ENCODE data around the gene GGPS1.
"Not testable (repeated sequence)": the region's sequence is repeated elsewhere in the genome, so short reads cannot be mapped to it uniquely, and the experiment has no call there.

Gene GGPS1

DNA sequence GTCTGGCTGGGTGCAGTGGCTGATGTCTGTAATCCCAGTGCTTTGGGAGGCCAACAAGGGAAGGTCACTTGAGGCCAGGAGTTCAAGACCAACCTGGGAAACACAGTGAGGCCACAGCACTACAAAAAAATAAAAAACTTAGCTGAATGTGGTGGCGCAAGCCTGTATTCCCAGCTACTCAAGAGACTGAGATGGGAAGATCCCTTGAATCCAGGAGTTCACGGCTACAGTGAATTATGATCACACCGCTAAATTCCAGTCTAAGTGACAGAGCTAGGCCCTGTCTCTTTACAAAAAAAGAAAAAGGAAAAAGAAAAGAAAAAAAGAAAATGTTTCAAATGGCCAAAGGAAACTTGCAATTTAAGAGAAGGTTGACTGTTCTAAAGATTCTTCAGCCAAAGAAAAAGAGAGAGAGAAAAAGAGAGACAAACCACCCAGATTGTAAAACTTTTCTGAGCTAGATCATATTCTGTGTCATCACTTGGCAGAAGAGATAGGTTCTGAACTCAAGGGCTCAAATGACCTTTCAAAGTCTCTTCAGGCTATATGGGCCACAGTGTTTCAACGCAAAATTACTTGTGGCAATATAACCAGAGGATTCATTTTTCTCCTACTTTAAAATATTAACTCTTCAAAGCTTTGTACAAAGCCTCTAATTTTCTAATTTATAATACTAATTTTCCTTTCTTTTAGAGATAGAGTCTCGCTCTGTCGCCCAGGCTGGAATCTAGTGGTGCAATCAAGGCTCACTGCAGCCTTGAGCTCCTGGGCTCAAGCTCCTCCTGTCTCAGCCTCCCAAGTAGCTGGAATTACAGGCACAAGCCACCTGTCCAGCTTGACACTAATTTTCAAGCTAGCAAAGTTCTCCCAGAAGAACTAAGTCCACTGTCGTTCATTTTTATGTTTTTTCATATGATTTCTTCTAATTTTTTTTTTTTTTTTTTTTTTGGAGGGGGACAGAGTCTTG lies 20.9 kb upstream of the GGPS1 start:
- DNase-seq = no peak

DNA sequence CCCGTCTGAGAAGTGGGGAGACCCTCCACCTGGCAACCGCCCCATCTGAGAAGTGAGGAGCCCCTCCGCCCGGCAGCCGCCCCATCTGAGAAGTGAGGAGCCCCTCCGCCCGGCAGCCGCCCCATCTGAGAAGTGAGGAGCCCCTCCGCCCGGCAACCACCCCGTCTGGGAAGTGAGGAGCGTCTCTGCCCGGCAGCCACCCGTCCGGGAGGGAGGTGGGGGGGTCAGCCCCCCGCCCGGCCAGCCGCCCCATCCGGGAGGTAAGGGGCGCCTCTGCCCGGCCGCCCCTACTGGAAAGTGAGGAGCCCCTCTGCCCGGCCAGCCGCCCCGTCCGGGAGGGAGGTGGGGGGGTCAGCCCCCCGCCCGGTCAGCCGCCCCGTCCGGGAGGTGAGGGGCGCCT lies 19.2 kb upstream of the GGPS1 start:
- DNase-seq = not testable (repeated sequence)

DNA sequence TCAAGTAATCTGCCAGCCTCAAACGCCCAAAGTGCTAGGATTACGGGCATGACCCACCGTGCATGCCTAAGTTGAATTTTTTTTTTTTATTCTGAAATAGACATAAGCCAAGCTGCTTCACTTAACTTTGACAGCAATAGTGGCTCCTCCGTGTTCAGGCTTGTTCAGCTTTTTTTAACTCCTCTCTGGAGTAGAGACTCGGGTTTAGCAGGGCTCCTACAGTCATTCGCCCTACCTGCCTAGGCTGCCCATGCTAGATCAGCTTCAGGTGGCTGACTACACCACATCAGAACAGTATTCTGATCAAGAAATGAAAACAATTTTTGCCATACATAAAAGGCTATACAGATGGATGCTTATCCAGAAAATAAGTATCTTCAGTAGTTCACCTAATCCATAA lies 15.1 kb upstream of the GGPS1 start:
- no peak for DNase-seq

DNA sequence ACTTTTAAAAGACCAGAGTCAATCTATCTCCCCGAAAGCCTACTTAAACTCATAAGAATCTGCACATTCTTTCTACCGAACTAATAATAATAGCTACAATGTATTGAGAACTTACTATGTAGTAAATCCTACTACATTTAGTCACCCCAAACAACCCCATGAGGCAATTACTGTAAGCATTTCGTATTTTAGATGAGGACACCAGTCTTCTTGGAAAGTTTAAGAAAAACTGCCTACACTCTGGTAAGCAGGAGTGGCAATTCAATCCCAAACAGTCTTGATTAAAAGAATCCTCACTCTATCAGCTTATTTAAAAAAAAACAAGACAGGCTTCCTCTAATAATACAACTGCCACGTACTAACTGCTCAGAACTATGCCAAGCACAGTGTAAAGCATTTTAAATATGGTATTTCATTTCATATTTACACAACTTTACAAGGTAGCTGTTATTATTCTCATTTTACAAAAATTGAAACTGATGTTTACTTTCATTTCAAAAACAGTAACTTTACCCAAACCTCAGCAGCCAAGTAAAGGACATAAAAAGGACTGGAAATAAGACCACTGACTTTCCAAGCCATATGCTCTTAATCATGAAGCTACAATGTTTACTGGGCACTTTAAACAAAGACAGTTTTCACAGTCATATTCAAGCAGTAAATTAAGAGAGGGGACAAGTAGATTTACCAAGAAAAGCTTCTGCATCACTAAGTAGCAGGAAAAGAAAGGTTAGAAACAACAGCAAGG lies 14.3 kb upstream of the GGPS1 start:
- no peak for DNase-seq

DNA sequence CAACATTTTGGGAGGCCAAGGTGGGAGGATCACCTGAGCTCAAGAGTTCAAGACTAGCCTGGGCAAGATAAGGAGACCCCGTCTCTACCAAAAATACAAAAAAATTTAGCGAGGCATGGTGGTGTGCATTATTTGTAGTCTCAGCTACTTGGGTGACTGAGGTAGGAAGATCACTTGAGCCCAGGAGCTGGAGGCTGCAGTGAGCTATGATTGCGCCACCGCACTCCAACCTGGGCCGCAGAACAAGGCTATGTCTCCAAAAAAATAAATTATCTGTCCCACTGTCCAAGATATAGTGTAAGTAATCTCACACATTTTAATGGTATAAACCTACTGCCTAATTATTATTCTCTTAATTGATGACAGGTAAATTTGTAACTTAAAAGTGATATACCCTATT lies 13.2 kb upstream of the GGPS1 start:
- DNase-seq = no peak

DNA sequence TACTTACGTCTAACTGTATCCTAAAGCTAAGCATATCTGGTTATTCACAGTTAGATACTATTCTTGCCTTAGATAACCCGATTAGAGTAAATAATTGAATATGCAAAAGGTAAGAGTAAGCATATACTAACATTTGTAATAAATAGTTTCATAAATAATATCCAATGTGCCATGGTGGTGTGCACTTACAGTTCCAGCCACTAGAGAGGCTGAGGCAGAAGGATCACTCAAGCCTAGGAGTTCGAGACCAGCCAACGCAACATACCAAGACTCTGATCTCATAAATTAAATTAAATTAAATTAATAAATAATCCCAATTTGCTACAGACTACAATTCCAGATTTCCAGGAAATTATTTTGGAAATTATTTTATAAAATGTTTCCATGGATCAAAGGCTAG lies 12.6 kb upstream of the GGPS1 start:
- no peak for DNase-seq

DNA sequence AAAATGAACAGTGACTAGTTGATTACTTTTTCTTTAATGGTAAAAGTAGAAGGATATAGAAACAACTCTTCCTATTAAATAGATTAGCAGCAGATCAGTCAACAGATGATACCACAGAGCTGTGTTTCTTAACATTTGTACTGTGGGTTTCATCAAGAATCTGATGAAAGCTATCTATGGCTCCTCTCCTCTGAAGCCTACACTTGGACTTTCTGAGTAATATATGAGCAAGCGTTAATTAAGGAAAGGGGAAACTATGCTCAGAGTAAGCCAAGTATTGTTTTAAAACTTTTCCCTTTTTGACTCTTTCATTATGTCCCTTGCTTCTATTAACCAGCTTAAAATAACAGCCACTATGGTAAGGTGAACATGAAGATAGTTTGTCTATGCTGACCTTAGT lies 11.2 kb upstream of the GGPS1 start:
- no peak for DNase-seq

DNA sequence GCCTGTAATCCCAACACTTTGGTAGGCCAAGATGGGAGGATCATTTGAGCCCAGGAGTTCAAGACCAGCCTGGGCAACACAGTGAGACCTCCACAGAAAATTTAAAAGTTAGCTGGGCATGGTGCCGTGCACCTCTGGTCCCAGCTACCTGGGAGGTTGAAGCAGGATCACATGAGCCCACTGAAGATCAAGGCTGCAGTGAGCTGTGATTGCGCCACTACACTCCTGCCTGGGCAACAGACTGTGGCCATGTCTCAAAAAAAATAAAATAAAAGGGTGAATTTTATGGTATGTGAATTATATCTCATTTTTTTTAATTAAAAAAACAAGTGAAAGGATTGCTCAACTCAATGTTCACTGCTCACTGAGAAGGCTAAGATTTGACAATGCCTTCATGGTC lies 9.1 kb upstream of the GGPS1 start:
- no peak for DNase-seq

DNA sequence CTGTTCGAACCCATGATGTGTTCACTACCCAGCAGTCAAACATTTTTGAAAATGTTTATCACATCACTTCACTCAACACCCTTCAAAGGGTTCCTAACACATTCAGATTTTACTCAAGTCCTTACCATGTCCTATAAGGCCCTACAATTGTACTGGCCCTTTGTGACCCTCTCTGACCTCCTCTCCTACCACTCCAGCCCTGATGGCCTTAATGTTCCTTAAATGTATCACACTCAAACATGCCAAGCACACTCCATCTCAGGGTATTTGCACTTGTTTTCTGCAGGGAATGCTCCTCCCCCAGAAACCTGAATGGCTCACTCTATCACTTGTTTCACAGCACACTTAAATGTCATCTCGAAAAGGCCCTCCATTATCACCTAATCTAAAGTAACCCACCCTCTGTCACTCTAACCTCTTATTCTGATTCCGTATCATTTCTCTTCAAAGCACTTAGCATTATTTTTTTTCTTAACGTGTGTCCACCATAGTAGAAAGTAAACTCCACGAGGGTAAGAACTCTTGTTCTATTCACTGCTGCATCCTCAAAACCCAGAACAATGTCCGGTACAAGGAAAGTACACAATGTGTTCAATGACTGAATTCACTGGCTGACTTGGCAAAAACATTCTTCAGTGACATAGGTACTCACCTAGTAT lies 7.7 kb upstream of the GGPS1 start:
- no peak for DNase-seq

DNA sequence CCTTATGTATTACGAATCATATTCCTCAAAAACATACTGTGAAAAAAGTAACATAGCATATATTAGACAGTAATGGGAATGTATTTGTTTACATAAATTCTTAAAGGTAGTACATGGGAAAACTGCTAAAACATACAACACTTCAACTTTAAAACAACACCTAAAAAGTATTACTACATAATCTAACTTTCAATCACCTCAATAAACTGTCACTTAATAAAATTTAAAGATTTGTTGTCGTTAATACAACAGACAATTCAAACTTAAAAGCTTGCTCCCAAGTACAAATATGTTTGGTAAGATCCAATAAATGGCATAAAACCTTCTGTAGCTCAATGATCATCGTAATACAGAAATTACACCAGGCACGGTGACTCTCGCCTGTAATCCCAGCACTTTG lies 4.1 kb upstream of the GGPS1 start:
- no peak for DNase-seq

DNA sequence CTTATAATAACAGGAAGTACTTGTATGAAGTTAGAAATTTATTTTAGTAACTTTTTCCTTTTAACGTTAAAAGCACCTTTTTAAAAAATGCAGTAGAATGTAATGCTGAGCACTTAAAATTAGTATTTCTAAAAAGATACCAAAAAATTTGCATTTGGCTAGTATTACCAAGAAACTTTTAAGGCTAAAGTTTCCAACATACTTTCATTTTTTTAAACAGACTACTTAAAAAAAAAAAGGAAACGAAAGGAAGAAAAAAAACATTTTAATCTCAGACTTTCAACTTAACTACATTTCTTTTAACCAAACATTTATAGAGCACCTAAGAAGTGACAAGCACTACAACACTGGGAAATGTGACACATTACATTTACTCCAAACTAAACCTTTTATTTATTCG lies 3.2 kb upstream of the GGPS1 start:
- no peak for DNase-seq

DNA sequence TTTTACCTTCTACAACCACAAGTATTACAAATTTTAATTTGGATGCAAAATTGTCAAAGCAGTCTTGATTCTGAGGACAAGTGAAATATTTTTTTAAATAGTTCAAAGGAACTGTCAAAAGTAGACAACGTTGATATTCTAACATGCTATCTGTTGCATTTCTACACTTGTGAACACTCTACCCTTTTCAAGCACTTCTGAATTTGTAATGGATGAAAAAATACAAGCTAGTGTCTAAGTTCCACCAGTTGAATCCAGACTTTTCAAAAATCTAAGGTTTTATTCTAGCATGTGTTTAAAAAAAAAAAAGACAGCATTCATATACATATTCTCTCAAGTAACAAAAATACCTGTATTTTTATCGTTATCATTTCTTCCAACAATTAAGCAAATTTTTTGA lies 2.5 kb upstream of the GGPS1 start:
- no peak for DNase-seq

DNA sequence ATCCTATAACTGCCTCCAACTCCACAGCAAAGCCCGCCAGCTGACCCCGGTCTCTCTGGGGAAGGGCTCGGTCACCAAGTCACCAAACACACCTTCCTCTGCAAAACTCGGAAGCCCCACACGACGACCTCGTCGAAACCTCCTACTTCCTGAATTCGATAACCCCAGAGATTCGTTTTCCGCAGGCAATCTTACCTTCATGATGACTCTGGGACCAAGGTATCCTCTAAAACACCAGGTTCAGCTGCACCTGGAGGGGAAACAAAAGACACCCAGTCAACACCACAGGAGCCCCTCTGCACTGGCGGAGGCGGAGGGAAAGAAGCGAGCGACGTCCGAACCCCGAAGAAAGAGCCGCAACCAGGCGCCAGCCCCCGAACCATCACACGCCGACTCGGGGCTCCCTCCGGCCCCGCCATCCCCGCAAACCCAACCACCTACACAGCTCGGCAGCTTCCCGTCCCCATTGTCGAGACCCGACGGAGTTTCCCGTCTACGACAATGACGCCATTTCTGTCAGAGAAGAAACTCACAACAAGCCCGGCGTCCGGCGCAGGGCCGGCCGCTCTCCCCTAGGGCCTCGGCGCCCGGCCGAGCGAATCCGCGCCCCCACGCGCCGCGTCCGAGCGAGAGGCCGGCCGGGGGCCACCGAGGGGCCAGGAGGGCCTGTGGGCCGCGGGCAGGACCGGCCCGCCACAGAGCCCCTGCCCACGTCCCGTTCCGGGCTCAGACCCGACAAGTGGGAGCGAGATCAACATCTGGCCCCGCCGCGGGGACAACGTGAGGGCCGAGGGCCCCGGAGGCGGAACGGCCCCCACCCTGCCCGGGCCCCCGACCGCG lies 1.4 kb upstream of the GGPS1 start:
- DNase-seq = peak; percentile 45

DNA sequence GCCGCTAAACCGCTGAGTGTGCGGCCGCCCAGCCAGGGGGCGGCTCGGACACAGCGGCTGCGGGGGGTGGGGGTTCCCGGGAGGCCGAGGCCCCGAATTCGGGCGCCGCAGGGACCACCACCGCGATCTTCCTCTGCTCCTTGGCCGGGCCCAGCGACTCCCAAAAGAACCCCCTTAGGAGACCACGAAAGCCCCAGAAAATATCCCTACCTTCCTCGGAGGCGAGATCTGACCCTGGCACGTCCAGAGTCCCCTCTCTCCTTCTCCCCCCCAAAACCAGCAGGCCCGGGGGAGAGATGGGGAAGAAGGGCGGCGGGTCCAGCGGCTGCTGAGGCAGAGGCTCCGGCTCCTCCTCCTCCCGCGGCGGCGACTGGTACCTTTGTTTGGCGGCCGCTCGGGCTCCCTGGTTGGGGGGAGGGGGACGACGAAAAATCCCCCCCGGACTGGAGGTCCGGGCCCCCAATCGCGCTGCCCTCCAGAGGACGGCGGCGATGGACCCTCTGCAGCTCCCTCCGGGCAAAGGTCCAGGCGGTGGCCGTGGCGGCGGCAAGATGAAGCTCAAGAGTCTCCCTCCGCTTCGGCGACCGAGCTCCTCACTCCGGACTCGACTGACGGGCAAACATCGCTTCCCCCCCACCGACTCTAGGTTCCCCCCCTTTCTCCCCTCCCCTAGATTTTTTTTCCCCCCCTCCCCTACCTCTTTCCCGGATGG lies 655 bp upstream of the GGPS1 start, which contains the start of gene ARID4B:
Gene ARID4B, minus strand, starts transcription at position 621 of the 712 bp plus-strand sequence. CDS start 1,260 bp downstream, outside the sequence.
- peak; percentile 89 for DNase-seq

DNA sequence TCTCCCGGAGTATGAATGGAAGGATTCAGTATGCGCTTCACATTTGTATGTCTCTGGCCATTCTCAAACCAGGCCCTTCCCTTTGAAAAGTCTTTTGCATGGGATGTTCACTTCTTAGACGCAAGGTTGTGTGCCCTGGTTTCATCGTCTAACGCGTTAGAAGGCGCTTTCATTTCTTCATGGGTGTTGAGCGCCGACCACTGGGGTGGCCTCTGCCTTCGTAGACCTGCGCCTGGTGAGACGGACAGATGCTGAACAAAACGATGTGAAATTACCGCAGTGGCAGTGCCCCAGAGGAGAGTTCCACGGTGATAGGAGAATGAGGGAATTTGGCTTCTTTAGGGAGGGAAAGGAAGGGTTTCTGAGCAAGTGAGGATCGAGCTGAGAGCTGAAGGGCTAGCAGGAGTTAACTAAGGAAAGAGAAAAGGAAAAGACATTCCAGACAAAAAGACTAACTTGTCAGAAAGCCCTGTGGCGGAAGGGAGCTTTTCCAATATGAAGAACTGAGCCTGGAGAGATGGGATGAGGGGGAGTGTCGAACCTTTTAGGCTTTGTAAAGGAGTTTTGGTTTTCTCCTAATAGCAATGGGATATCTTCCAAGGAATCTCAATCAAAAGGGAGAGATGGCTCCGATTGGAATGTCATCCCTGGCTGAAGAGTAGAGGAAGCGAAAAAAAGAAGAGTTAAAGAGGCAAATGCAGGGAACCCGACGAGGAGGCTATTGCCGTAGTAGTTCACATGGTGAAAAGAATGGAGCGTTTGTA lies 951 bp downstream of the GGPS1 start:
- peak; percentile 50 for DNase-seq

DNA sequence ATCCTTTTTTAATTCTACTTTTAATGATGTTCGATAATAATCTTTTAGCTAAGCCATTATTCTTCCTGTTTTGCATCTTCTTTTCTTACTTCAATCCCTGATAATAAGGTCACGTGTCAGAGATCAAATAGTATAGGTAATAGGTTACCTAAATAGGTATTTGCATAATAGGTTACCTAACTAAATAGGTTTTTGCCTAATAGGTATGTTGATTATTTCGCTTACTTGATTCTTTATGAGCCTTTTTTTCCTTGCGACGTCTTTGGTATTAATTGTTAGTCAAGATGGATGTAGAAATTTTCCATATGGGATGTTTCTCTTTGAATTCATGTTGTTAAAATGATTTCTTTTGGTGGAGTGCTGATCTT lies 2.5 kb downstream of the GGPS1 start:
- no peak for DNase-seq

DNA sequence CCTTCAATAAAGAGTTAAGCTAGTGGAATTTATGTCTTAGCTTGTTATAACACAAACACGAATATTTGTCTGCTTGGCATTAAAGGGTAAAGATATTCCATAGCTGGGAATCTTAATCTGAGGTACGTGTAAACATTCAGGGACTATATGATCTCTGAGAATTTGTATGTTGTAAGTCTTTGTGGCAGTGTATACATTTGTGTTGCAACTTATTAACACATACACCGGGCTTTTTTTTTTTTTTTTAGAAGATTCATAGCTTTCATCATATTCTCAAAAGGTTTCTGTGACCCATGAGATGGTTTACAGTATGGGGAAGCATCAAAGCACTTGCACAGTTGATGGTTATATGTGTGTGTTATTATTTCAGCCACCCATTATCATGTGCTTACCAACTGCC lies 3.0 kb downstream of the GGPS1 start:
- no peak for DNase-seq

DNA sequence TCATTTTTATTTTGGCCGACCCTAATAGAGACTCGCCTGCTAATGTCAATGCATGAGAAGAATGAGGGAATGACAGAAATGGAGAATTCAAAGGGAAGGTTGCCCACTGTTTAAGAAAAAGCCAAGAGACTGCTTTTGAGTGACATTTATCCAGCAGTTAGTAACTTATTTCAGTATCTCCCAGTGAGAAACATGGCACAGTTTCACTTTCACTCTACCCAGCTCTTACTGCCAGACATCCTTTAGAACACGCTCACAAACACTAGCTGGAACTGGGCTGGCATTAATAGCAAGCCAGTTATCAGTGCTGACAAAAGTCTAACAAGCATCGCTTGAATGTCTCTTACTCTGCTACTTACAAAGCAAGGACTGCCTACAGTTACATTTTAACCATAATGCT lies 8.5 kb downstream of the GGPS1 start:
- DNase-seq = no peak

DNA sequence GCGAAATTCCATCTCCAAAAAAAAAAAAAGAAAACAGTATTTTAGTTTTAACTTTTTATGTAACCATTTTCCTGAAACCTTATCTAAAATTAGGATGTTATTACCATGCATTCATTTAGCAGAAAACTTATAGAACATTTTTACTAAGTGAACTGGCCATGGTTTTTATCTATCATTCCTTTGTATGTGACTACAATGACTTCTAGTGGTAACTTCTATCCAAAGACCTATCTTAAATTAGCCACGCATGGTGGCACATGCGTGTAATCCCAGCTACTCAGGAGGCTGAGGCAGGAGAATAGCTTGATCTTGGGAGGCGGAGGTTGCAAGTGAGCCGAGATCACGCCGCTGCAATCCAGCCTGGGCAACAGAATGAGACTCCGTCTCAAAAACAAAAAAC lies 11.4 kb downstream of the GGPS1 start:
- DNase-seq = no peak

DNA sequence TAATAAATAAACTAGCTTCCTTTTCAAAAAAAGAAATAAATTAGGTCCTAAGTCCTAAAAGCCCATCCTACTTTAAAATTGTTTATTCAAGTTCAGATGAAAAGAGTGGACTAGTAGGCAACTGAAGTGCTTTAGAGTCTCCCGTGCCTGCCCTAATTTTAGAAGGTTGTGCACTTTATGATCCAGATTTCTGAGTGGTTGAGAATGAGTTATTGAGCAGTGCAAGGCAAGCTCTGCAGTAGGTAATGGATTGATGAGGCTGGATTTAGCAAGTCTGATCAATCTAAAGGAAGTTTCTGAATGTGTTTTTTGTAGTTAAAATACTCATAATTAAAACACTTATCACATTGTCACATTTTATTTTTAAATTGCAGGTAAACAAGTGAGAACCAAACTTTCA lies 13.0 kb downstream of the GGPS1 start:
- DNase-seq = no peak

DNA sequence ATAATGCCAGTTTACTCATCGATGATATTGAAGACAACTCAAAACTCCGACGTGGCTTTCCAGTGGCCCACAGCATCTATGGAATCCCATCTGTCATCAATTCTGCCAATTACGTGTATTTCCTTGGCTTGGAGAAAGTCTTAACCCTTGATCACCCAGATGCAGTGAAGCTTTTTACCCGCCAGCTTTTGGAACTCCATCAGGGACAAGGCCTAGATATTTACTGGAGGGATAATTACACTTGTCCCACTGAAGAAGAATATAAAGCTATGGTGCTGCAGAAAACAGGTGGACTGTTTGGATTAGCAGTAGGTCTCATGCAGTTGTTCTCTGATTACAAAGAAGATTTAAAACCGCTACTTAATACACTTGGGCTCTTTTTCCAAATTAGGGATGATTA lies 13.7 kb downstream of the GGPS1 start:
- DNase-seq = no peak

Measured in NK-92 treated with Interleukin-12 subunit alpha and Interleukin-12 subunit beta, amount 100 ng/mL, for 24 hours (cell line).